Activated CD8-positive, alpha-beta T cell treated with anti-CD3 and anti-CD28 coated beads for 36 hours (primary cell): Measurements from ENCODE around the gene TNFAIP3. TPM values are rescaled to one million over a fixed set of nuclear protein-coding genes. Genes with fewer than 3 reads are reported as not detected.

Experiments
- ATAC-seq: fragments of 200-7000 bp; cut with Tn5 transposase; one replicate; pipeline ENCODE4 v1.10.0; 2021; ENCODE audit warnings: mild to moderate bottlenecking, moderate library complexity
- CTCF ChIA-PET: fragments of 350-600 bp; sonication (Branson Sonifier 250); formaldehyde crosslinking; loops from one replicate; lab custom pipeline; 2021; ENCODE audit warnings: antibody characterized with exemption; lab: Charles Lee
- POLR2A ChIA-PET: fragments of 350-600 bp; sonication (Branson Sonifier 250); formaldehyde crosslinking; loops from one replicate; lab custom pipeline; 2021; ENCODE audit warnings: antibody characterized with exemption; lab: Charles Lee
- DNase-seq: peaks from one replicate; pipeline ENCODE4 v3.0.0-alpha.2; 2020
- H3K27ac Mint-ChIP-seq: one replicate; pipeline ENCODE4 v1.8.0; 2021; ENCODE audit warnings: mild to moderate bottlenecking, mixed read lengths
- H3K27me3 Mint-ChIP-seq: one replicate; pipeline ENCODE4 v1.8.0; 2021; ENCODE audit warnings: mixed read lengths
- H3K36me3 Mint-ChIP-seq: one replicate; pipeline ENCODE4 v1.8.0; 2021; ENCODE audit warnings: low read depth, mixed read lengths
- H3K4me1 Mint-ChIP-seq: one replicate; pipeline ENCODE4 v1.8.0; 2021; ENCODE audit warnings: low read depth, mixed read lengths
- H3K4me3 Mint-ChIP-seq: one replicate; pipeline ENCODE4 v1.8.0; 2021; ENCODE audit warnings: mild to moderate bottlenecking, moderate library complexity, mixed read lengths
- H3K9me3 Mint-ChIP-seq: one replicate; pipeline ENCODE4 v1.8.0; 2021; ENCODE audit warnings: mixed read lengths
- intact Hi-C: fragments of 100-400 bp; cut with micrococcal nuclease; formaldehyde crosslinking; loops from one replicate; pipeline ENCODE4 v1.10.0; 2022
- total RNA-seq, 2 experiments: library from RNA; stranded (reverse); gene quantifications; one replicate each; pipeline ENCODE4 v1.2.3, GENCODE V29; 2021
- TF ChIP-seq, protein P1 (sequence below): fragments of 200-600 bp; IDR thresholded peaks from one replicate; pipeline ENCODE4 v1.8.0; 2022; ENCODE audit warnings: antibody characterized with exemption, mild to moderate bottlenecking

Gene TNFAIP3
- total RNA-seq, 2 experiments from 2014 or later = 399 to 402 TPM

DNA sequence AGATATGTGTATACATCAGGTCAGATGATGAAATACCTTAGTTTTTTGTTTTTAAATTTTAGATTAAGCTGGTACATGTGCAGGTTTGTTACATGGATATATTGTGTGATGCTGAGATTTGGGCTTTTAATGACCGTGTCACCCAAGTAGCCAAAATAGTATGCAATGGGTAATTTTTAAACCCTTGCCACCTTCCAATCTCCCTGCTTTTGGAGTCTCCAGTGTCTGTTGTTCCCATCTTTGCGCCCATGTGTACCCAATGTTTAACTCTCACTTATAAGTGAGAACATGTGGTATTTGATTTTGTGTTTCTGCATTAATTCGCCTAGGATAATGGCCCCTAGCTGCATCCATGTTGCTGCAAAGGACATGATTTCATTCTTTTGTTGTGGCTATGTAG is 45.8 kb downstream of the TNFAIP3 start:
- H3K36me3 Mint-ChIP-seq = peaks cover 16% of the 10 kb centered on the region
- CTCF ChIA-PET = interaction anchor here (0.7 to 1.6 kb wide), 4 partner anchors 9 to 92 kb away, joined by 3 to 4 read pairs (median 3); no protein-coding TSS in a partner anchor
- no peak for DNase-seq
- no peaks in the 10 kb centered on the region for H3K27me3 Mint-ChIP-seq
- H3K4me1 Mint-ChIP-seq = peaks cover 39% of the 10 kb centered on the region
- peaks cover 17% of the 10 kb centered on the region for H3K9me3 Mint-ChIP-seq
- no peak overlapping the region for H3K4me3 Mint-ChIP-seq
- TF ChIP-seq, protein P1, sequence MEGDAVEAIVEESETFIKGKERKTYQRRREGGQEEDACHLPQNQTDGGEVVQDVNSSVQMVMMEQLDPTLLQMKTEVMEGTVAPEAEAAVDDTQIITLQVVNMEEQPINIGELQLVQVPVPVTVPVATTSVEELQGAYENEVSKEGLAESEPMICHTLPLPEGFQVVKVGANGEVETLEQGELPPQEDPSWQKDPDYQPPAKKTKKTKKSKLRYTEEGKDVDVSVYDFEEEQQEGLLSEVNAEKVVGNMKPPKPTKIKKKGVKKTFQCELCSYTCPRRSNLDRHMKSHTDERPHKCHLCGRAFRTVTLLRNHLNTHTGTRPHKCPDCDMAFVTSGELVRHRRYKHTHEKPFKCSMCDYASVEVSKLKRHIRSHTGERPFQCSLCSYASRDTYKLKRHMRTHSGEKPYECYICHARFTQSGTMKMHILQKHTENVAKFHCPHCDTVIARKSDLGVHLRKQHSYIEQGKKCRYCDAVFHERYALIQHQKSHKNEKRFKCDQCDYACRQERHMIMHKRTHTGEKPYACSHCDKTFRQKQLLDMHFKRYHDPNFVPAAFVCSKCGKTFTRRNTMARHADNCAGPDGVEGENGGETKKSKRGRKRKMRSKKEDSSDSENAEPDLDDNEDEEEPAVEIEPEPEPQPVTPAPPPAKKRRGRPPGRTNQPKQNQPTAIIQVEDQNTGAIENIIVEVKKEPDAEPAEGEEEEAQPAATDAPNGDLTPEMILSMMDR = no peak
- intact Hi-C loops = no loop called here
- POLR2A ChIA-PET = interaction anchor here (3.2 kb wide), 1 partner anchor 11 kb away, joined by 8 read pairs; no protein-coding TSS in a partner anchor
- no peak overlapping the region for H3K27ac Mint-ChIP-seq
- no peak for ATAC-seq

DNA sequence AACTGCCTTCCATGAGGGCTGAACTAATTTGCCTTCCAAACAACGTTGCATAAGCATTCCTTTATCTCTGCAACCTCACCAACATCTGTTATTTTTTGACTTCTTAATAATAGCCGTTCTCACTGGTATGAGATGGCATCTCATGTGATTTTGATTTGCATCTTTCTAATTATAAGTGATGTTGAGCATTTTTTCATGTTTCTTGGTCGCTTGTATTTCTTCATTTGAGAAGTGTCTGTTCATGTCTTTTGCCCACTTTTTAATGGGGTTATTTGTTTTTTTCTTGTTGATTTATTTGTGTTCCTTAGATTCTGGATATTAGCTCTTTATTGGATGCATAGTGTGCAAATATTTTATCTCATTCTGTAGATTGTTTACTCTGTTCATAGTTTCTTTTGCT is 46.4 kb downstream of the TNFAIP3 start:
- Mint-ChIP-seq H3K27me3 (no peaks in the 10 kb centered on the region), H3K36me3 (peaks cover 16% of the 10 kb centered on the region), H3K4me3 (no peak overlapping the region), H3K4me1 (peaks cover 37% of the 10 kb centered on the region), H3K9me3 (peaks cover 17% of the 10 kb centered on the region), H3K27ac (no peak overlapping the region)
- DNase-seq = no peak
- ATAC-seq = no peak
- ChIA-PET CTCF (interaction anchor here (0.7 to 1.6 kb wide), 4 partner anchors 8 to 91 kb away, joined by 3 read pairs; no protein-coding TSS in a partner anchor), POLR2A (interaction anchor here (0.7 to 3.2 kb wide), 3 partner anchors 11 to 65 kb away, joined by 3 to 8 read pairs (median 4); no protein-coding TSS in a partner anchor)
- intact Hi-C loops = no loop called here
- TF ChIP-seq, protein P1 = no peak

DNA sequence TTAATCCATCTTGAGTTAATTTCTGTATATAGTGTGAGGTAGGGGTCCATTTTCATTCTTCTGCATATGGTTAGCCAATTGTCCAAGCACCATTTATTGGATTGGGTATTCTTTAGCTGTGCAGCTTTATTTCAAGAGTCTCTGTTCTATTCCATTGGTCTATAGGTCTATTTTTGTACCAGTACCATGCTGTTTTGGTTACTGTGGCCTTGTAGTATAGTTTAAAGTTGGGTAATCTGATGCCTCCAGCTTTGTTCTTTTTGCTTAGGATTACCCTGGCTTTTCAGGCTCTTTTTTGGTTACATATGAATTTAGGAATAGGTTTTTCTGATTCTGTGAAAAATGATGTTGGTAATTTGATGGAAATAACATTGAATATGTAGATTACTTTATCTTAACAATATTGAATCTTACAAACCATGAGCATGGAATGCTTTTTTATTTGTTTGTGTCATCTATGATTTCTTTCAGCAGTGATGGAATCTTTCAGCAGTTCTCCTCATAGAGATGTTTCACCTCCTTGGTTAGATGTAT is 47.0 kb downstream of the TNFAIP3 start:
- H3K27ac Mint-ChIP-seq = no peak overlapping the region
- H3K36me3 Mint-ChIP-seq = peaks cover 16% of the 10 kb centered on the region
- DNase-seq = no peak
- no peak overlapping the region for H3K4me3 Mint-ChIP-seq
- intact Hi-C loops = no loop called here
- ChIA-PET CTCF (interaction anchor here (1.1 kb wide), 1 partner anchor 12 kb away, joined by 3 read pairs; no protein-coding TSS in a partner anchor), POLR2A (interaction anchor here (0.7 to 3.2 kb wide), 3 partner anchors 10 to 65 kb away, joined by 3 to 8 read pairs (median 4); no protein-coding TSS in a partner anchor)
- peaks cover 37% of the 10 kb centered on the region for H3K4me1 Mint-ChIP-seq
- peaks cover 17% of the 10 kb centered on the region for H3K9me3 Mint-ChIP-seq
- H3K27me3 Mint-ChIP-seq = no peaks in the 10 kb centered on the region
- no peak for ATAC-seq
- TF ChIP-seq, protein P1 = no peak

DNA sequence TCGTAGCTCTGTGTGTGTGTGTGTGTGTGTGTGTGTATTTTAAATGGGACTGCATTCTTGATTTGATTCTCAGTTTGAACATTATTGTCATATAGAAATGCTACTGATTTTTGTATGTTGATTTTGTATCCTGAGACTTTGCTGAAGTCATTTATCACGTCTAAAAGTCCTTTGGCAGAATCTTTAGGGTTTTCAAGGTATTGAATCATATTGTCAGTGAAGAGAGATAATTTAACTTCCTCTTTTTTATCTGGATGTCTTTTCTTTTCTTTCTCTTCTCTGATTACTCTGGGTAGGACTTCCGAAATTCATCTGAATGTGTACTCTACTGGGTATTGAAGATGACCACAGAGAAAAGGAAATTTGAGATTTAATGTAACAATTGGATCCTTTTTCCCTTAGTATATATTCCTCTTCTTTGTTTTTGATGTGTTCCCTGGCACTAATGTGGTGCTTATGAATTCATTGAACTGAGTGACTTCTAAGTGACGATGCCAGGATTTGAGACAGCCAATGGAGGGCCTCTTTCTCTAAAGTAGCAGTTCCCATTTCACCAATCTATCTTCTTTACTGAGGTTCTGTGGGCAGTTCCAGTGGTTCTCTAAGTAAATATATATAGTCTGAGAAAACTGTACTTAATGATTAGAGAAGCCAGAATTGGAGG is 47.6 kb downstream of the TNFAIP3 start:
- Mint-ChIP-seq H3K27me3 (no peaks in the 10 kb centered on the region), H3K9me3 (peaks cover 17% of the 10 kb centered on the region), H3K36me3 (peaks cover 16% of the 10 kb centered on the region), H3K4me3 (no peak overlapping the region), H3K27ac (no peak overlapping the region), H3K4me1 (peaks cover 36% of the 10 kb centered on the region)
- no peak for ATAC-seq
- no peak for DNase-seq
- ChIA-PET CTCF (interaction anchor here (1.1 kb wide), 1 partner anchor 11 kb away, joined by 3 read pairs; no protein-coding TSS in a partner anchor), POLR2A (interaction anchor here (3.2 kb wide), 1 partner anchor 9 kb away, joined by 8 read pairs; no protein-coding TSS in a partner anchor)
- TF ChIP-seq, protein P1 = no peak
- intact Hi-C loops = no loop called here

DNA sequence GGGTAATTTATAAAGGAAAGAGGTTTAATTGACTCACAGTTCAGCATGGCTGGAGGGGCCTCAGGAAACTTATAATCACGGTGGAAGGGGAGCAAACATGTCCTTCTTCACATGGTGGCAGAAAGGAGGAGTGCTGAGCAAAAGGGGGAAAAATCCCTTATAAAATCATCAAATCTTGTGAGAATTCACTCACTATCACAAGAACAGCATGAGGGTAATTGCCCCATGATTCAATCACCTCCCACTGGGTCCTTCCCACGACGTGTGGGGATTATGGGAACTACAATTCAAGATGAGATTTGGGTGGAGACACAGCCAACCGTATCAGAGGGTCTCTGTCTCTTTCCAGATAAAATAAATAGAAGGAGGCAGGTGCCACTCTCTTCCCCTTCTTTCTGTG is 48.7 kb downstream of the TNFAIP3 start:
- ChIA-PET POLR2A (interaction anchor here (0.7 kb wide), 1 partner anchor 34 kb away, joined by 3 read pairs; no protein-coding TSS in a partner anchor), CTCF (interaction anchor here (0.7 to 1.3 kb wide), 2 partner anchors 10 to 24 kb away, joined by 4 to 6 read pairs; no protein-coding TSS in a partner anchor)
- ATAC-seq (no peak), DNase-seq (no peak)
- H3K9me3 Mint-ChIP-seq = peaks cover 17% of the 10 kb centered on the region
- no peak overlapping the region for H3K4me3 Mint-ChIP-seq
- TF ChIP-seq, protein P1 = no peak
- peaks cover 36% of the 10 kb centered on the region for H3K4me1 Mint-ChIP-seq
- intact Hi-C loops = no loop called here
- H3K27ac Mint-ChIP-seq = no peak overlapping the region
- no peaks in the 10 kb centered on the region for H3K27me3 Mint-ChIP-seq
- H3K36me3 Mint-ChIP-seq = peaks cover 16% of the 10 kb centered on the region
